A549 treated with GW870086 at 1 μM for 4 hours (cell line): ENCODE results near the gene ITPRIPL1. TPM values are rescaled to one million over a fixed set of nuclear protein-coding genes. Genes with fewer than 3 reads are reported as not detected.

ENCODE experiments used
- total RNA-seq: library from RNA; stranded (reverse); fragments of 200-300 nt; extraction: Qiagen RNA extraction; gene quantifications from 5 replicates; pipeline ENCODE4 v1.2.3, GENCODE V29; 2022; ENCODE audit warnings: low read depth

ITPRIPL1 gene, protein sequence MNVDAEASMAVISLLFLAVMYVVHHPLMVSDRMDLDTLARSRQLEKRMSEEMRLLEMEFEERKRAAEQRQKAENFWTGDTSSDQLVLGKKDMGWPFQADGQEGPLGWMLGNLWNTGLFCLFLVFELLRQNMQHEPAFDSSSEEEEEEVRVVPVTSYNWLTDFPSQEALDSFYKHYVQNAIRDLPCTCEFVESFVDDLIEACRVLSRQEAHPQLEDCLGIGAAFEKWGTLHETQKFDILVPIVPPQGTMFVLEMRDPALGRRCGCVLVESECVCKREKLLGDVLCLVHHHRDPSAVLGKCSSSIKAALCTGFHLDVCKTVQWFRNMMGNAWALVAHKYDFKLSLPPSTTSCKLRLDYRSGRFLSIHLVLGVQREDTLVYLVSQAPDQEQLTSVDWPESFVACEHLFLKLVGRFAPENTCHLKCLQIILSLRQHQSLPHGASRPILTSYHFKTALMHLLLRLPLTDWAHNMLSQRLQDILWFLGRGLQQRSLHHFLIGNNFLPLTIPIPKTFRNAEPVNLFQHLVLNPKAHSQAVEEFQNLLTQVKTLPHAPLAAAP
- not detected in 5 replicates for total RNA-seq

GRCh38 chr2:96325041-96325883 is at the start of gene ITPRIPL1:
Gene ITPRIPL1, plus strand, starts transcription at chr2:96325317. Its CDS starts 523 bp downstream, at chr2:96325840.

GRCh38 chr2:96305091-96305978 is 19.8 kb upstream of the ITPRIPL1 start, which contains the start of gene SNRNP200:
Gene SNRNP200, minus strand, starts transcription at chr2:96305546. Its CDS starts 109 bp downstream, at chr2:96305437.

Other genes starting within 250 kb of the ITPRIPL1 start
- gene ADRA2B, start 208.7 kb upstream of the ITPRIPL1 start, total RNA-seq, result 0.03 to 0.13 TPM (median 0.08 TPM) in 5 replicates
- gene ASTL, start 186.8 kb upstream of the ITPRIPL1 start, total RNA-seq, result not detected in 5 replicates
- gene DUSP2, start 179.9 kb upstream of the ITPRIPL1 start, total RNA-seq, result 0.21 to 0.49 TPM (median 0.38 TPM) in 5 replicates
- gene STARD7, start 116.5 kb upstream of the ITPRIPL1 start, total RNA-seq, result 83.3 to 94.9 TPM (median 89.7 TPM) in 5 replicates
- gene TMEM127, start 59.3 kb upstream of the ITPRIPL1 start, total RNA-seq, result 37.9 to 48.8 TPM (median 45.0 TPM) in 5 replicates
- gene CIAO1, start 59.1 kb upstream of the ITPRIPL1 start, total RNA-seq, result 74.6 to 87.1 TPM (median 84.0 TPM) in 5 replicates
- gene SNRNP200, start 19.8 kb upstream of the ITPRIPL1 start, total RNA-seq, result 115 to 121 TPM (median 119 TPM) in 5 replicates
- gene NCAPH, start 10.4 kb downstream of the ITPRIPL1 start, total RNA-seq, result 43.4 to 47.5 TPM (median 44.9 TPM) in 5 replicates
- gene NEURL3, start 180.0 kb downstream of the ITPRIPL1 start, total RNA-seq, result 0.41 to 1.4 TPM (median 0.87 TPM) in 5 replicates
- gene ARID5A, start 211.4 kb downstream of the ITPRIPL1 start, total RNA-seq, result 3.6 to 5.5 TPM (median 5.3 TPM) in 5 replicates